ENCODE data around the gene NRXN3.

Gene NRXN3

DNA sequence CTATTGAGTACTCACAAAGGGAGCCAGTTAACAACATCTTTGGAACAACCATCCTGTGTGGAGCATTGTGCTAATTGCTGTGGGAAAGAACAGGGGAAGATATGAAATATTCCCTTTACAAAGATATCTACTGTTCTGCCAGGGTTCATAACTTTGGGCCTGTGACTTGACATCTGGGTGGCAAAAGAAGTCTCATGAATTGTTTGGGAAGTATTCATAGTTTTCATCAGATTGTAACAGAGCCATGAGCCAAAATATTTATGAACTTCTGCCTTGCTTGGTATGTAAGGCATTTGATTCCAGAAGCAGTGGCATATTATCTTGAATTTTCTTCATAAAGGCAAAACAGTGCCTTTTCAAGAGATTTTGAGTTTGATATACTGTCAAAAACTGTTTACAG is 1224.9 kb downstream of the NRXN3 start:
- DNase-seq, result no peak

DNA sequence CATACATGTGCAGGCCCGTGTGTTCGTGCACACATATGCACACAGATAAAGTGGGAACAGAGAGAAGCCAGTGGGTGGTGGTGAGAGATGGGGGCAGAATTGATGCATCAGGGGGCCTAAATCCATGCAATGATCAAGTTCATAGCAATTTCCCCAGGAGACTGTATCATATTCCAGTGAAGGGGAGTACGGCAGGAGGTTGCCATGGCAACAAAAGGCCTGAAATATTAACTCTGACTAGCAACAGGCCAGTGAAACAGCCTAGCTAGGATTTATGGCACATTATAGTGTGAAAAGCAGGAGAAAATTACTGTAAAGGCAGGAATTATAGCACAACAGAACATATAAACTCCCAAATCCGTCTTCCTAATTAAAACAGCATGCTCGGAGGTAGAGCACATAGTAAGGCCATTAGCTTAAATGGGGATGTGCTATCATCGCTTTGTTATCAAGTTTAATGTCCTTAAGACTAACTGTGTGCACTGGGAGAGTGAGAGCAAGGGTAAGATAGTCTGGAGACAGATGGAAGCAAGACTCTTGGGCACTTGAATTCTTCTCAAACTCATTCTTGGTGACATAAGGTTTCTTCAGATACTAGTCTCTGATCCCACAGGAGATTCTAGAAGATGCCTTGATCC is 1234.8 kb downstream of the NRXN3 start:
- DNase-seq, result peak in 10 of 51 donors; percentile 0 to 30 (median 6)

DNA sequence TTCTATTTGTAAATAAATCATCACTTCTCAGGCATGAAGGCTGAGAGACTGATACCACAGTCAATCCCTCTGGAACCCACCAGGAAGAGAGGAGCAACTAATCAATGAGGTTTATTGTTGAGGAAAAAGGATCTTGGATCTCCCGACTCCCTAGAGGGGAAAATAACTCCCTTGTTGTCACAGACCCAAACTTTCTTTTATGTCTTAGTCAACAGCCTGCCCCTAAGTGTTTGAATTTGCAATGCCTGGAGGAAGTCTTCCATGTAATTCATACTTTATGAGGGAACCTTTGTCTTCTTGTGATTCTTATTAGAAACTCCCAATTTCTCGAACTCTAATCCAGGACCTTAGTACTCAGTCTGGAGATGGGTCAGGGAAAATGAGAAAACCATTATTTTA is 1235.3 kb downstream of the NRXN3 start:
- DNase-seq, result no peak

DNA sequence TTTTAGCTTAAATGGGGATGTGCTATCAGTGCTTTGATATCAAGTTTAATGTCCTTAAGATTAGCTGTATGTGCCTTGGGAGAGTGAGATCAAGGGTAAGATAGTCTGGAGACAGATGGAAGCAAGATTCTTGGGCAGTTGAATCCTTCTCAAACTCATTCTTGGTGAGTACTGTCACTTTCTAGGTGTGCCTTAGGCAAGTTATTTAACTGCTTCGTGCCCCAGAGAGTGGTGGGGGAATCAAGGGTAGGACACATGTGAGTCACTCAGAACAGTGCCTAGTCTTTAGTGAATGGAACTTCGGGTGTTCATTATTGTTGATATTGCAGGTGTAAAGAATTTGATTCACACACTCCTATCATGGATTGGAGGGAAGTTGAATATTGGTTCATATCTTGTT is 1237.4 kb downstream of the NRXN3 start:
- DNase-seq, result no peak

DNA sequence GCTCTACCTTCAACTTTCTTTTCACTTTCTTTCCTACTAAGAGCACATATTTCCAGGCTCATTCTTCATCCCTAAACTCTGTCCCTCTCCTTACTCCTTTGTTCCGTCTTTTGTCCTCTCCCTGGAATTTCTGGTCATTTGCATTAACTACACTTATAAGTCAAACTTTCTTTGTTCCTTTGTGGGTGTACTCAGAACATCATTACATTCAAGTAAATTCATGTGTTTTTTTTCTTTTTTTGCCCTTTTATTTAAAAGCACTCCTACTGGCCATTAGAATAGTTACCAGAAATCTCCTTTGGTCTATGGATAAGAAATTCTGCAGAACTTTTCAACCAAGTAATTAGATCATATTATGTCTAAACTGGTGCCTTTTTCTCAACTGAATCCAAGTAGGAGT is 1238.5 kb downstream of the NRXN3 start:
- DNase-seq, result no peak

DNA sequence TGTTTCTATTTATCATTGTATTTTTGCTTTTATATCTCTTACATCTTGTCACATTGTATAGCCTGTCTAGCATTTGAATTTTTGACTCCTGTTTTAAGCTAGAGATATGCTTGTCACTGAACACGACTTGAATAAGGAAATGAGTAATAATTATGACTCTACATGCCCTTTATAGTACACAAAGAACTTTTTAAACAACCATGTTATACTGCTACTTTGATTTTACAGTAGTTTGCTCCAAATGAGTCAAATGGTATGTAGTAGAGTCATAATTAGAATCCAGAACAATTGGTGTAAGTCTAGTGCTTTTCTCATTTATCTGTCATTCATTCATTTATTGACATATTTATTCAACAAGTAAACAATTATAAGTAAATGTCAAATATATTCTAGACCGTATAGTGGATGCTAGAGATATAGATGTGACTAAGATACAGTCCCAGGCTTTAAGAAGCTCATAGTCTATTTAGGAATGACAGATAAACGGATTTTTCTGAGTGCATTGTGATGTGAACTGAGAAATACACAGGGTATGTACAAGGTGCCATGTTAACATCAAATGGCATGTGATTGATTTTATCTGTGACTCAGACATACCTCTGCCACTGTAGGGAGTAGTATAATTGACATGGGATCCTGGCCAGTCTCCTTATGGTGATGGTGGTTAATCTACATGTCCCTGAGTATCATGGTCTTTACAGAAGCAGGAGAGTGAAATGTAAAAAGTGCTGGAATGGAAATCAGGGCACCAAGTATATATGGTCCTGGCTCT is 1241.4 kb downstream of the NRXN3 start:
- DNase-seq, result no peak

DNA sequence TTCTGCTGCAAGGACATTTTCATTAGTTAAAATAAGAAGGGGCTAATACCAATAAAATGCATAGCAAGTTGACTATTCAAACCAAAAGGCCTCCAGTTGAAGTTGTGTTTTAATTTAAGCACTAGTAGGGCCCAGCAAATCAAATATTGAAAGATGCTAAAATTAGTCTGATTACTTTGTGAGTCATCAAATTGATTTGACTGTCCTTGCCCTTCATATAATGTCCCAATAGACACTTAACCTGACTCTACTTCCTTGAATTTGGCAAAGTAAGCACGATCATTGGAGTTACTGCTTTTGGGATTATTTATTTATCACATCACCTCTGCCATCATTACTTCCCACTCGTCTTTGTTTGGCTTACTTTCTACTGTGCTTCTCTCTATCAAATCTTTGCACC is 1242.6 kb downstream of the NRXN3 start:
- no peak for DNase-seq

DNA sequence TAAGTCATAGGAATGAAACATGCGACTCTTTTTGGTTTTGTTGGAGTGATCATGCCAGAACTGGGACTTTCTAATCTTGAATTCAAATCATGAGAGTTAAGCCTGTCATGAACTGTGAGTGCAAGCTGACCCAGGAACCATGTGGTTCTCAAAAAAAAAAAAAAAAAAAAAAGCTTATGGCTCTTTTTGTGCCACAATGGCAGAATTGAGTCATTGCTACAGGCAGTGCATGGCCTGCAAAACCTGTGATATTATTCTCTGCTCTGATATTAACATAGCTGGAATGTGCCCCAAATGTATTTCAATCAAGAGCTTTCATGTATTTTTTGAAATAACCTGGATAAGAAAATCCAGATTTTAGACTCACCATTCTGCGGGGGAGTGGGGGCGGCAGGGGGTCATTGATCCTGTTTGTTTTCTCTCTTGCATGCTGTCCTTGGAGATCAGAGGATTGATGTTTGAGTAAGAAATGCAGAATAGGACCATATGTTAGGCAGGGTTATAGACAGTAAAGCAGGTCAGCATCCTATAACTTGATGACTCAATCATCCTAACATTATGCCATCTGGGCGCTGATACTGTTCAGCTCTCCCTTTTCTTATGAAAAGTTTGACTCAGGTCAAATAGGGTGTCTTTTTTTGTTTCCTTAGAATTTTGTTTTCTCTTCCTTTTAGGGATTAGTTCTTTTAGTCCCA is 1243.7 kb downstream of the NRXN3 start:
- no peak for DNase-seq

DNA sequence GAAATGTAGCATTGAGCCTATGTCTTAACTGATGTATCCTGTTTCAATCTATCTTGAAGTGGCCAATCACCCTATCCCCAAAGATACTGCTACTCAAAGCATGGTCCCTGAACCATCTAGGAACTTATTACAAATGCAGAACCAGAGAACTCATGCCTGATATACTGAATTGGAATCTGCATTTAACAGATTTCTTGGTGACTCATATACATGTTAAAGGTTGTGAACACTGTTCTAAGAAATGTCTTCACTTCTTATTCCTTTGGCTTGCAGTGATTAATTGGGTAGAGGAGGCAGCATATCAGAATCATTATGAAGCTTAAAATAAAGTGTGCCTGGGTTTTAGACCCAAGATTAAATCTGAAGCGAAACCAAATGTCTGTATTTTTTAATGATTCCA is 1245.6 kb downstream of the NRXN3 start:
- DNase-seq, result no peak

DNA sequence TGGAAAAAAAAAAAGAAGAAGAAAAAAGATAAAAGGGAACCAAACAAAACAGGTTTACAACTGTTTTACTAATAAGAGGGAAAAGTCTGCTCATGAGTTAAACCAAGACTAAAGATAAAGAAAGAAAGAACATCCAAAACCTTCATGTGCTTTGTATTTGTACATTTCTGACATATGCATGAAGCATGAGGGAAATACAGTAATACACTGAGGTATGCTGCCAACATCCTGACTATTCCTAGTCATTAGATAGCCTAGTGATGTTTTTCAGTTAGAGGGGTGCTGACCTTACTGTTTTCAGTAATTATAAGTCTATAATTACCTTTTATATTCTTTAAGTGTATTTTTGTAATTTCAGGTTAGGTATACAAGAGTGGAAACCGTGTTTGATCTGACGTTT is 1247.8 kb downstream of the NRXN3 start:
- DNase-seq, result no peak

DNA sequence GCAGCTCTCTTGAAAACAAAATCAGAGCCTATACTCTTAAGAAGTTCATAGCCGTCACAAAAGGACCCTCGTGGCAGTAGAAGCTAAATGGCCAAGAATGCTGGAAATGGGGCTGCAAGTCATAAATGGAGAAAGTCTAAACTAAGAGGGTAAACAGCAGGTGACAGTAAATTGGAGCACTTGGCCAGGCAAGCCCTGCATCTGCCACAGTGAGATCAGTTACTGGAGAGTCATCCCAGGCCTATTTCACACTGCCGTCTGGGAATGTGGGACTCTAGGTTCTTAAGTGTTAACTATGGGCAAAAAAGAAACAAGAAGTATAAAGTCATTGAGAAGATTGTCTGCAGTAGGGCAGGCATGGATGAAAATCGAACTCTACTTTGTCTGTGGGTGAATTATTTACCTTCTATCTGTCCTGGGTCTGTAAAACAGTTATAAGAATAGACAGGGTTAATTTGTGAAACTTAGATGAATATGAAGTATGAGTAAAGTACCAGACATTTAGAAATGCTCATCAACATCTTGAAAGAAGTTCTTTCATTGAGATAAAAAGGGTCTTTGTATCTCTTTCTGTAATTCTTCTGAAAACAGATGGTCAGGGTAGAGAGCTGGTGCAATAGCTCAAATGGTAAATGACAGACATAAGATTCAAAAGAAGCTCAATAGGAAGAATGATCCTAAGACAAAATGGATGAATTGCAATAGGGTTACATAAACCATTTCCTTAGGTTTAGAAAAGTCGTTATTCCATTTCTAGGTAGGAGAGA is 1248.7 kb downstream of the NRXN3 start:
- no peak for DNase-seq

DNA sequence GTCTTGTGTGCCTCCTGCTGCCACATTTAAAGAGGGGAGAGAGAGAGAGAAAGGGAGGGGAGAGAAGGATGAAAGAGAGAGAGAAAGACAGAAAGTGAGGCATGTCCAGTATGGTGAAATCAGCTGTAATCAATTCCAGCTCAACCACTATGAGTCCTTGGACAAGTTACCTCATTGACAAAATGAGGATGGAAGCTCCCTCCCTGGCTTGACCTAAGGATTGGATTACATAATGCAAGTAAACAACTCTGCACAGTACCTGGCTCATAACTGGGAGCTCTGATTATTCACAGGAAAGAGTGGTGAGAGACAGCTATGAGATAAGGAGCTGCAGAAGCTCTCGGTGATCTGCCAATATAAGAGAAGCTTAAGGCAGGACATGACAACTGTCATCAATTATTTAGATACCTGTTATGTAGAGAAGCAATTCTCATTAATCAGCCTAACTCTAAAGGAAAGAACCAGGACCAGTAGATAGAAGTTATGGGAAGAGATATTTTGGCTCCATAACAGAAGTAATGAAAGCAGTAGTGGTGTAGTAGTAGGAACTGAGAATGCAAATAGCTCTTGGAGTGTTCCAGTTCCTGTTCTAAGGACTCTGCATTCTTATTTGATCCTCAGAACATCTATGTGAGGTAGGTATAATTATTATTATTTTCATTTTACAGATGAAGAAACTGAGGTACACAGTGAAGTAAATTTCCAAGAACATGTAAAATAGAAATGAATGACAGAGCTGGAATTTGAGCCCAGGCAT is 1249.6 kb downstream of the NRXN3 start:
- DNase-seq, result no peak

DNA sequence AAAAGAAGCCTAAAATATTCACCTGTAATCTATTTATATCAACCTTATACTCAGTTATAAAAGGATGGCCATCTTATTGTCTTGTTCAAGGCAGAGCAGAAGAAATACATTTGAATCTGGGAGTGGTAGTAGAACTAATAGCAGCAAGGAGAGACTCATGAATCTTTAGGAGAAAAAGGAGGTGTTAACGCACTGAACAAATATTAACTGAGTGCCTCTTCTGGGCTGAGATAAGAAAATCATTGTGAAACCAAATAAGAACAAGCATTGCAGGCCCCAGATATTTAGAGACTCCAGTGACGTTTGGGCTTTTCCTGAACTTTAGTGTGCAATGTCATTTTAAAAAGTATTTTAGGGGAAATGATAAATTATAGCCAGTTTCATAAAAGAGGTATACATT is 1250.6 kb downstream of the NRXN3 start:
- DNase-seq, result no peak

DNA sequence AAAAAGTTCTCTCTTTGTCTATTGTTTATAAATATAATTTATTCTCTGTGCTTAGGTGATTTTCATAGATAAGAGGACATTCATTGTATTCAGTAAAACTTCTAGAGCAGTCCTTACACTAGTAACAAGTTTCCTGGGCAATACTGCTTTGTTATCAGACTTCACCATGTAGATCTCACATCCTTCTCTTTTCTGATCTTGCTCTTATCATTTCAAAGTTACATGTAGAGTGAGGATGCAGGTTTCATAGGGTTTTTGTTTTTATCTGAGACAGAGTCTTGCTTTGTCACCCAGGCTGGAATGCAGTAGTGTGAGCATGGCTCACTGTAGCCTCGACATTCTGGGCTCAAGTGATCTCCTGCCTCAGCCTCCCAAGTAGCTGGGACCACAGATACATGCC is 1251.6 kb downstream of the NRXN3 start:
- DNase-seq, result no peak

DNA sequence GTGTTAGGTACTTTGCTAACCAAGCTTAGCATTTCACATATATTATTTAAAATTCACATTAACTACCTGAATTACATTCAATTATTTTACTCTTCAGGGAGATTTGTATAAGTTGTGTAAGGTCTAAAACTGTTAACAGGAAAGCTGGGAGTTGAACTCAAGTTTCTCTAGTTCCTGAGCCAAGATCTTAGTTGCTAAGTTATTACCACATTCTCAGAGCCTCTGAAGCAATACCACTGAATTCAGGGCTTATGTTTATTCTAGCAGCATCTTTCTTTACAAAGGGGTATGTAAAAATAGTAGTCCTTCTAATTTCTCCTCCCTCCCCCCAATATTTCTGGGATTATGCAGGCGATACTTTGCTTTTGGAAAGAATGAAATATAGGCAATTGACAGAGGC is 1254.3 kb downstream of the NRXN3 start:
- no peak for DNase-seq

DNA sequence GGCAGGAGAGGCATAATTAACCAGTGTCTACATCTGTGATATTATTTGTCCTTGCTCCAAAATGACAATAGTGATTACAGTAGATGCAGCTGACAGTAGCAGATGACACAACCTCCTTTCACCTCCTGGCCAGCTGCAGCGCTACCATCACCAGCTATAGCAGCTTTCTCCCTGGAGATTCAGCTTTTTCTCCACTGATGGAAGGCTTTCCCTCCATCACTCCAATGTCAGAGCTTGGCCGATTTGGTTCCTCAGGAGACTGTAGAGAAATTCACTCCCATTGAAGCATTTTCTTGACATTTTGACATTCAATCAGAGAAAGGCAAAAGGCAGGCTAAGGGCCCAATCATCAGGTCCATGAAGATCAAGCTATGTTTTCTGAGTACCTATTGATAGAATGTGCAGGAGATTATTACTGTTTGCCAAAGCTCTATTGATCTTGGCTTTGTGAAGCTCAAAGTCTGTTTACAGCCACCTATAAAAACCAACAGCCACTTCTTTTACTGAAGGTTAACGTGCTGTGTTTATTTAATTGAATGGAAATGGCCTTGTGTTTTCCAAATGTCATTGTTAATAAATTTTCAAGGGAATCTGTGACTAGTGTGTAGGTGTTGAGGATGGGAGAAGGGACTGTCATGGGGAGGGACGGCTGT is 1256.1 kb downstream of the NRXN3 start:
- peak in 1 of 51 donors; percentile 1 for DNase-seq

DNA sequence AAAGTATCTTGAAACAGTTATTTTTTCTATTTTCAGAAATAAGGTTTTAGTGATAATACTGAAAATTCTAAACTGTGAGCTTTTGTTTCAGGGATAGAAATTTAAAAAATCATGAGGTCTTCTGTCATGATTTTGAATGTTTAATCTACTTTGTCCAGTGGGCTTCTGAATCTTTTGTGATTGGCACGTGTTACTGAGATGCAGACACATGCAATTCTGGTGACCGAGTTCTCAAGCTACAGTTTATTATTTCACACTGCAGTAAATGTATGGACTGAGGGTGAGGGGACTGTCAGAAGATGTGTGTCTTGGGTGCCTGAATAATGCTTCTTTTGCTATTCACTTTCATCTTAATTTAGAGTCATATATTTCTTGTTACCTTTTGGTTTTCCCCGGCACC is 1262.5 kb downstream of the NRXN3 start:
- no peak for DNase-seq

DNA sequence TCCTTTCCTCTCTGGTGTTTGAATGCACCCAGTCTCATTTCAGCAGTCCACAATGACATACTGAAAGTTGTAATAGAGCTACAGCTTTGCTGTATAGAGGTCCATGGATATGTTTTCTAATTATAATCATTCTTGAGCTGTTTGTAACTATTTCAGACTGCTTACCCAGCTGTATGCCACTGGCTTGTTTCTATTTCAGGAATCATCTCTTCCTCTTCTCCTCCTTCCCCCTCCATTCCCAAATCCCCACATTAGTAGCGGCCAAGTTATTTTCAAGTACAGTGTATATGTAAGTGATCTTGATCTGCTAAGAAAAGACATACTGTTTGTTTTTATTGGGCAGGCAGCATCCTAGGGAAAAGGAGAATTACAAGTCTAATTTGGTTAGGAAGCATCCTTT is 1266.2 kb downstream of the NRXN3 start:
- no peak for DNase-seq

DNA sequence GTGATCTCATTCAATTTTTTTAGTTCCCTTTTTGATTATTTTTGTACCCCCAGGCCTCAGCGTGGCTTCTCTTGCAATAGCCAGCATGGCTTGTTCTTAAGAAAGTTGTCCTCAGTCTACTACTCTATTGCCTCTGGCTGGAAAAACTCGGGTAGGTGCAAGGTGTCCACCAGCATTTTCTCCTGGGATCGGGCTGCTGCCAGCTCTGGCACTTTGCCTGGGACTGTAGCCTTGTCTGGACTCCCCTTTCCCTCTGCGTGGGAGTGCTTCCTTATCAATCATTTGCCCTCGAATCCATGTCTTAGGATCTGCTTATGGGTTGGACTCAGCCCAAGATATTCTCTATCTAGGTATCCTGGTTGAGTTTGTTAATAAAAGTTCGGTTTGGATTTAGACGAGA is 1267.8 kb downstream of the NRXN3 start:
- no peak for DNase-seq

DNA sequence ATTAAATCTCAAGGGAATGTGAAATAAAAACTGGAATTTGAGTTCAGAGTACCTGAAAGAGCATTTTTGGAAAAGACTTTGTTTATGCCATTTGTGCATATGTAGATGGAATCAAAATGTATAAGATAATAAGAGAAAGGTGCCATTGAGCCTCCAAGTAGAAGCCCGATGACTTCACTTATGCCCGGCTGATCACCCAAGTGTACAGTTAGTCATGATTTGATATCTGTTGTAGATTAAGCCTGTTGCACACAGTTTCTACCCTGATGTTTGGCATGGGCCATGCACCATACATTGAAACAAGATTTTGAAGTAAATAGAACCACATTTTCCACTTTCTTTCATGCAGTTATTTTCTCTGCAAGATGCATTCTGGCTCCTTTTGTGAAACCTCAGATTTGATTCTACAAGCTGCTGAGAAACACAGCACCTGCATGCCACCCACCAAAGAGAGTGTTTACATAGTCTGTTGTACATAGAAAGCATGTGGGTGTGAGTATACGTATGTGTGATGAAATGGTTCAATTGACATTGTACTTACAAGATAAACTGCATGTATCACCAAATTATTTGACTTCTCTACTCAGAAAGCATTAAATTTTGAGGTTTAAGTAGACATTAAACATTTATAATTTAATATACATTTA is 1268.6 kb downstream of the NRXN3 start:
- DNase-seq, result no peak

Measured in hypothalamus (tissue), 51 donors.